ENCODE data around the gene EVPL. TPM values are rescaled to one million over a fixed set of nuclear protein-coding genes. Genes with fewer than 3 reads are reported as not detected.

EVPL gene
- total and polyA plus RNA-seq, 2 of the 13 experiments (the other 11 are each of a cell fraction or from before 2014, with no cell fraction given), result 2.1 to 8.2 TPM

DNA sequence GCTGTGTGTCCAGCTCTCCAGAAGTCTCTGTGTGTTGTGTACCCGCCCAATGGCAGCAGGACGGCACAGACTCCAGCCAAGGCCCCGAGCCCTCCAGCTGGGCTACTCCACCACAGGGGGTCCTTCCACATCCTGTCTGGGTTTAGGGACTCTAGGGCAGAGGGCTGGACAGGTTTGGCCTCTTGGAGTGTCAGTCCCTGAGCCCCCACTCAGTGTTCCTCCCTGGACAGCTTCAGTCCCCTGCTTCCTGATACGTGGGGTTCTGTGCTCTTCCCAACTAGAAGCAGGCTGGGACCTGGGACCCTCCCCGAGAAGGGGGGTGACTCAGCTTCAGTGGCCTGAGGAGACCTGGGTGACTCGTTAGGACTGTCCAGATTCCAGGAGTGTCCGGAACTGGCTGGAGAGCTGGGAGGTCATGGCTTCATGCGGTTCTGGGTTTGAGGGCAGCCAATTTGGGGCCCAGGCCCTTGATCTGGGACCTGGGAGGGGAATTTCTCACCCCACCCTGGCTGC is 22.3 kb downstream of the EVPL start (continued):
- TF ChIP-seq ESRRA (CRISPR knock-in tag; IDR thresholded peaks at IDR 0.05; ENCODE audit: low read depth), result no peak
- no peak for TF ChIP-seq ZBTB3 (CRISPR knock-in tag; IDR thresholded peaks at IDR 0.05; ENCODE audit: borderline replicate concordance, low read depth)
- peak; percentile 25; the same call in 1 of the 2 replicates for TF ChIP-seq BCL3 (CRISPR knock-in tag; IDR thresholded peaks at IDR 0.05)
- TF ChIP-seq ZSCAN30 (CRISPR knock-in tag; IDR thresholded peaks at IDR 0.05), result no peak
- TF ChIP-seq HNF4G (IDR thresholded peaks at IDR 0.05; ENCODE audit: borderline replicate concordance, low read depth, low read length), result no peak
- TF ChIP-seq HNF4G (CRISPR knock-in tag; IDR thresholded peaks at IDR 0.05; ENCODE audit: borderline replicate concordance, low read depth), result 0 out of 2 replicates have a peak, but pooled peaks have one; percentile 32
- TF ChIP-seq, protein P1, sequence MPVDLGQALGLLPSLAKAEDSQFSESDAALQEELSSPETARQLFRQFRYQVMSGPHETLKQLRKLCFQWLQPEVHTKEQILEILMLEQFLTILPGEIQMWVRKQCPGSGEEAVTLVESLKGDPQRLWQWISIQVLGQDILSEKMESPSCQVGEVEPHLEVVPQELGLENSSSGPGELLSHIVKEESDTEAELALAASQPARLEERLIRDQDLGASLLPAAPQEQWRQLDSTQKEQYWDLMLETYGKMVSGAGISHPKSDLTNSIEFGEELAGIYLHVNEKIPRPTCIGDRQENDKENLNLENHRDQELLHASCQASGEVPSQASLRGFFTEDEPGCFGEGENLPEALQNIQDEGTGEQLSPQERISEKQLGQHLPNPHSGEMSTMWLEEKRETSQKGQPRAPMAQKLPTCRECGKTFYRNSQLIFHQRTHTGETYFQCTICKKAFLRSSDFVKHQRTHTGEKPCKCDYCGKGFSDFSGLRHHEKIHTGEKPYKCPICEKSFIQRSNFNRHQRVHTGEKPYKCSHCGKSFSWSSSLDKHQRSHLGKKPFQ (CRISPR knock-in tag; IDR thresholded peaks at IDR 0.05; ENCODE audit: insufficient replicate concordance), result no peak
- 0 out of 2 replicates have a peak, but pooled peaks have one; percentile 83 for TF ChIP-seq ZNF550 (CRISPR knock-in tag; IDR thresholded peaks at IDR 0.05; ENCODE audit: borderline replicate concordance)
- TF ChIP-seq ELF3 (CRISPR knock-in tag; IDR thresholded peaks at IDR 0.05), result no peak
- peak; percentile 68; the same call in 1 of the 2 replicates for TF ChIP-seq ZNF768 (CRISPR knock-in tag; IDR thresholded peaks at IDR 0.05)
- TF ChIP-seq, protein P2, sequence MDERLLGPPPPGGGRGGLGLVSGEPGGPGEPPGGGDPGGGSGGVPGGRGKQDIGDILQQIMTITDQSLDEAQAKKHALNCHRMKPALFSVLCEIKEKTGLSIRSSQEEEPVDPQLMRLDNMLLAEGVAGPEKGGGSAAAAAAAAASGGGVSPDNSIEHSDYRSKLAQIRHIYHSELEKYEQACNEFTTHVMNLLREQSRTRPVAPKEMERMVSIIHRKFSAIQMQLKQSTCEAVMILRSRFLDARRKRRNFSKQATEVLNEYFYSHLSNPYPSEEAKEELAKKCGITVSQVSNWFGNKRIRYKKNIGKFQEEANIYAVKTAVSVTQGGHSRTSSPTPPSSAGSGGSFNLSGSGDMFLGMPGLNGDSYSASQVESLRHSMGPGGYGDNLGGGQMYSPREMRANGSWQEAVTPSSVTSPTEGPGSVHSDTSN (CRISPR knock-in tag; IDR thresholded peaks at IDR 0.05), result 0 out of 2 replicates have a peak, but pooled peaks have one; percentile 9
- peak; percentile 3; the same call in 1 of the 2 replicates for TF ChIP-seq POLR2AphosphoS5 (IDR thresholded peaks at IDR 0.05; ENCODE audit: low read depth, low read length)
- TF ChIP-seq ATF5 (CRISPR knock-in tag; IDR thresholded peaks at IDR 0.05; ENCODE audit: low read depth), result no peak
- no peak for TF ChIP-seq ZFP37 (CRISPR knock-in tag; IDR thresholded peaks at IDR 0.05; ENCODE audit: borderline replicate concordance)
- TF ChIP-seq ADNP (CRISPR knock-in tag; IDR thresholded peaks at IDR 0.05), result no peak
- no peak for TF ChIP-seq RCOR2 (CRISPR knock-in tag; IDR thresholded peaks at IDR 0.05)
- 0 out of 2 replicates have a peak, but pooled peaks have one; percentile 49 for TF ChIP-seq SP4 (CRISPR knock-in tag; IDR thresholded peaks at IDR 0.05)
- TF ChIP-seq CERS6 (CRISPR knock-in tag; IDR thresholded peaks at IDR 0.05), result no peak
- no peak for TF ChIP-seq YEATS2 (CRISPR knock-in tag; IDR thresholded peaks at IDR 0.05; ENCODE audit: borderline replicate concordance)
- TF ChIP-seq ELF1 (CRISPR knock-in tag; IDR thresholded peaks at IDR 0.05), result no peak
- TF ChIP-seq JUND (CRISPR knock-in tag; IDR thresholded peaks at IDR 0.05), result 0 out of 2 replicates have a peak, but pooled peaks have one; percentile 53
- no peak for TF ChIP-seq EZH2 (conservative IDR thresholded peaks at IDR 0.05; ENCODE audit: low read depth, low read length)
- peak; percentile 9 for TF ChIP-seq RBM39 (IDR thresholded peaks at IDR 0.05; ENCODE audit: low read depth, low read length, poor library complexity, severe bottlenecking)

Data from HepG2 (cell line).